ENCODE data around the gene IL17RE.

IL17RE gene

GRCh38 chr3:9951962-9952805 lies 49.5 kb downstream of the IL17RE start, which contains the start of gene PRRT3:
PRRT3 (minus strand) TSS chr3:9952408; CDS start chr3:9950115, 2,293 bp downstream.
- peak in 1 of 2 donors; percentile 52 for DNase-seq (ENCODE audit: low read depth in 2 of 2)

GRCh38 chr3:9955067-9955502 lies 52.4 kb downstream of the IL17RE start:
- DNase-seq (ENCODE audit: low read depth in 2 of 2), result no peak

- DNase-seq (ENCODE audit: low read depth in 2 of 2), result no peak
These were observed 53.1 kb downstream of the IL17RE start for GRCh38 chr3:9955611-9956352.

- no peak for DNase-seq (ENCODE audit: low read depth in 2 of 2)
These were observed 54.6 kb downstream of the IL17RE start for GRCh38 chr3:9957214-9957613.

- no peak for DNase-seq (ENCODE audit: low read depth in 2 of 2)
These were observed 62.7 kb downstream of the IL17RE start for GRCh38 chr3:9965200-9965875.
